Osteocyte (in vitro differentiated cells): ENCODE measurements around the gene HOXD4. TPM values are rescaled to one million over a fixed set of nuclear protein-coding genes. Genes with fewer than 3 reads are reported as not detected.

ENCODE experiments used
- DNase-seq: peaks from one replicate; pipeline ENCODE4 v3.0.0; 2021; ENCODE audit warnings: mixed read lengths; ENCODE audit not compliant: unreplicated experiment; ENCODE audit errors: extremely low spot score
- H3K27ac Mint-ChIP-seq: one replicate; pipeline ENCODE4 v1.8.0; 2021; ENCODE audit warnings: mild to moderate bottlenecking, mixed read lengths; ENCODE audit not compliant: unreplicated experiment
- H3K27me3 Mint-ChIP-seq: one replicate; pipeline ENCODE4 v1.8.0; 2021; ENCODE audit warnings: mixed read lengths; ENCODE audit not compliant: unreplicated experiment
- H3K36me3 Mint-ChIP-seq: one replicate; pipeline ENCODE4 v1.8.0; 2021; ENCODE audit warnings: mixed read lengths; ENCODE audit not compliant: unreplicated experiment
- H3K4me1 Mint-ChIP-seq: one replicate; pipeline ENCODE4 v1.8.0; 2021; ENCODE audit warnings: mixed read lengths; ENCODE audit not compliant: unreplicated experiment
- H3K4me3 Mint-ChIP-seq: one replicate; pipeline ENCODE4 v1.8.0; 2021; ENCODE audit warnings: mild to moderate bottlenecking, moderate library complexity, mixed read lengths; ENCODE audit not compliant: unreplicated experiment
- H3K9me3 Mint-ChIP-seq: one replicate; pipeline ENCODE4 v1.8.0; 2021; ENCODE audit warnings: mixed read lengths; ENCODE audit not compliant: unreplicated experiment
- CTCF ChIP-seq: fragments of 200-600 bp; sonication (generic); IDR thresholded peaks from 2 replicates; pipeline ENCODE4 v1.5.0; 2021; ENCODE audit warnings: antibody characterized with exemption, mild to moderate bottlenecking, moderate library complexity
- total RNA-seq: library from RNA; stranded (reverse); gene quantifications from 2 replicates; pipeline ENCODE4 v1.2.1, GENCODE V29; 2021

The HOXD4 gene
- total RNA-seq, 1 donor from 2014 or later, result not detected

- peaks cover 11% of the 10 kb centered on the region for H3K4me1 Mint-ChIP-seq
- H3K9me3 Mint-ChIP-seq, result peaks cover 4% of the 10 kb centered on the region
- peaks cover 5% of the 10 kb centered on the region for H3K36me3 Mint-ChIP-seq
- peaks cover 84% of the 10 kb centered on the region for H3K27me3 Mint-ChIP-seq
- H3K27ac Mint-ChIP-seq, result no peak overlapping the region
- H3K4me3 Mint-ChIP-seq, result no peak overlapping the region
- no peak for DNase-seq
- TF ChIP-seq CTCF, result no peak
Measured at GRCh38 chr2:176139661-176140512, 11.5 kb upstream of the HOXD4 start.

- DNase-seq, result no peak
- H3K9me3 Mint-ChIP-seq, result peaks cover 4% of the 10 kb centered on the region
Measured at GRCh38 chr2:176140513-176141317, 10.6 kb upstream of the HOXD4 start.

GRCh38 chr2:176142281-176142680 lies 9.1 kb upstream of the HOXD4 start:
- no peak overlapping the region for H3K4me3 Mint-ChIP-seq
- H3K9me3 Mint-ChIP-seq, result peaks cover 4% of the 10 kb centered on the region
- TF ChIP-seq CTCF, result no peak
- H3K27me3 Mint-ChIP-seq, result peaks cover 85% of the 10 kb centered on the region
- peaks cover 2% of the 10 kb centered on the region for H3K4me1 Mint-ChIP-seq
- H3K36me3 Mint-ChIP-seq, result peaks cover 5% of the 10 kb centered on the region
- no peak for DNase-seq
- no peak overlapping the region for H3K27ac Mint-ChIP-seq

More at GRCh38 chr2:176140513-176141317, 10.6 kb upstream of the HOXD4 start:
- Mint-ChIP-seq H3K27ac (no peak overlapping the region), H3K4me3 (peak overlapping the region; percentile 14), H3K27me3 (peaks cover 83% of the 10 kb centered on the region), H3K36me3 (peaks cover 5% of the 10 kb centered on the region), H3K4me1 (peaks cover 7% of the 10 kb centered on the region)
- peak; percentile 72 for TF ChIP-seq CTCF

GRCh38 chr2:176145085-176145969 lies 6.0 kb upstream of the HOXD4 start:
- no peak for TF ChIP-seq CTCF
- Mint-ChIP-seq H3K27me3 (peaks cover 87% of the 10 kb centered on the region), H3K9me3 (no peaks in the 10 kb centered on the region), H3K4me1 (peaks cover 2% of the 10 kb centered on the region), H3K4me3 (no peak overlapping the region), H3K36me3 (no peaks in the 10 kb centered on the region), H3K27ac (no peak overlapping the region)
- no peak for DNase-seq
